Bronchial epithelial cell (primary cell): ENCODE results near the gene KRTAP5-1. TPM values are rescaled to one million over a fixed set of nuclear protein-coding genes. Genes with fewer than 3 reads are reported as not detected.

Source experiments
- DNase-seq: peaks from one replicate; pipeline ENCODE4 v3.0.0-alpha.2; 2010; ENCODE audit warnings: low read depth
- FAIRE-seq: peaks from 2 replicates; lab custom pipeline; 2011; peaks lifted over from hg19 to GRCh38; lab: Jason Lieb, UNC
- H3K27me3 ChIP-seq: 2 replicates; pipeline ENCODE4 v1.5.1; 2011; ENCODE audit warnings: low read length; ENCODE audit not compliant: control insufficient read depth, insufficient read depth
- H3K36me3 ChIP-seq: 2 replicates; pipeline ENCODE4 v1.5.1; 2011; ENCODE audit warnings: low read length; ENCODE audit not compliant: control insufficient read depth, insufficient read depth
- H3K4me3 ChIP-seq: 2 replicates; pipeline ENCODE4 v1.5.1; 2011; ENCODE audit warnings: mild to moderate bottlenecking, low read depth, low read length, control low read depth
- CTCF ChIP-seq: IDR thresholded peaks from 2 replicates; pipeline ENCODE4 v1.5.1; 2011; ENCODE audit warnings: mild to moderate bottlenecking, moderate library complexity, low read length, control low read depth, inconsistent platforms; ENCODE audit not compliant: insufficient read depth, severe bottlenecking
- total RNA-seq: library from RNA; depleted of rRNA; stranded (reverse); fragments of >200 nt; gene quantifications from 2 replicates; pipeline ENCODE4 v1.2.1, GENCODE V29; 2014

The KRTAP5-1 gene
- total RNA-seq, 1 donor from 2014 or later, result not detected

GRCh38 chr11:1560649-1561251 lies 24.3 kb downstream of the KRTAP5-1 start:
- DNase-seq, result no peak
- TF ChIP-seq CTCF, result peak; percentile 4
- Histone ChIP-seq H3K36me3 (no peaks in the 10 kb centered on the region), H3K4me3 (no peak overlapping the region), H3K27me3 (peaks cover 2% of the 10 kb centered on the region)
- FAIRE-seq, result no peak

GRCh38 chr11:1560002-1560648 lies 25.0 kb downstream of the KRTAP5-1 start:
- Histone ChIP-seq H3K27me3 (peaks cover 2% of the 10 kb centered on the region), H3K4me3 (no peak overlapping the region), H3K36me3 (no peaks in the 10 kb centered on the region)
- FAIRE-seq (no peak), DNase-seq (no peak)
- TF ChIP-seq CTCF, result no peak

- peak; percentile 46 for DNase-seq
- peak; percentile 18 for FAIRE-seq
- Histone ChIP-seq H3K4me3 (no peak overlapping the region), H3K27me3 (no peaks in the 10 kb centered on the region), H3K36me3 (no peaks in the 10 kb centered on the region)
- no peak for TF ChIP-seq CTCF
Observed at GRCh38 chr11:1559111-1559951, 25.8 kb downstream of the KRTAP5-1 start.

- FAIRE-seq (no peak), DNase-seq (no peak)
- H3K27me3 ChIP-seq, result no peaks in the 10 kb centered on the region
- H3K4me3 ChIP-seq, result no peak overlapping the region
- no peaks in the 10 kb centered on the region for H3K36me3 ChIP-seq
- no peak for TF ChIP-seq CTCF
Observed at GRCh38 chr11:1558775-1559110, 26.3 kb downstream of the KRTAP5-1 start.

- Histone ChIP-seq H3K4me3 (no peak overlapping the region), H3K27me3 (no peaks in the 10 kb centered on the region), H3K36me3 (no peaks in the 10 kb centered on the region)
- peak; percentile 18 for DNase-seq
- FAIRE-seq, result no peak
- no peak for TF ChIP-seq CTCF
Observed at GRCh38 chr11:1557904-1558774, 26.9 kb downstream of the KRTAP5-1 start.
